HL-60 (cell line): ENCODE results near the gene STK16.

Source experiments
- DNase-seq, 2 experiments: peaks; one replicate each; pipeline ENCODE4 v3.0.0-alpha.2; 2010 to 2020; ENCODE audit warnings: low read depth in 1 of 2, low spot score in 1 of 2
- H3K27ac ChIP-seq: fragments of 250-450 bp; sonication (Bioruptor Pico); replicated peaks from 2 replicates; pipeline ENCODE4 v1.5.1; 2020; ENCODE audit warnings: mild to moderate bottlenecking, moderate library complexity
- H3K27me3 ChIP-seq: fragments of 250-450 bp; sonication (Bioruptor Pico); 2 replicates; pipeline ENCODE4 v1.5.1; 2021; ENCODE audit warnings: mild to moderate bottlenecking, moderate library complexity; ENCODE audit not compliant: insufficient read depth, poor library complexity, severe bottlenecking
- H3K4me3 ChIP-seq: replicated peaks from 2 replicates; pipeline ENCODE4 v1.5.1; 2011; ENCODE audit warnings: mild to moderate bottlenecking, control low read depth, low read length; ENCODE audit not compliant: insufficient read depth
- GABPA ChIP-seq: IDR thresholded peaks from 2 replicates; pipeline ENCODE4 v1.6.1; 2012; ENCODE audit warnings: low read depth
- SPI1 ChIP-seq: IDR thresholded peaks from 2 replicates; pipeline ENCODE4 v1.6.1; 2012; ENCODE audit warnings: low read depth, mild to moderate bottlenecking, borderline replicate concordance
- microRNA-seq: library from miRNA; unstranded; fragments of <30 nt; microRNA quantifications from one replicate; pipeline ENCODE4, GENCODE V29; 2018

STK16 gene

DNA sequence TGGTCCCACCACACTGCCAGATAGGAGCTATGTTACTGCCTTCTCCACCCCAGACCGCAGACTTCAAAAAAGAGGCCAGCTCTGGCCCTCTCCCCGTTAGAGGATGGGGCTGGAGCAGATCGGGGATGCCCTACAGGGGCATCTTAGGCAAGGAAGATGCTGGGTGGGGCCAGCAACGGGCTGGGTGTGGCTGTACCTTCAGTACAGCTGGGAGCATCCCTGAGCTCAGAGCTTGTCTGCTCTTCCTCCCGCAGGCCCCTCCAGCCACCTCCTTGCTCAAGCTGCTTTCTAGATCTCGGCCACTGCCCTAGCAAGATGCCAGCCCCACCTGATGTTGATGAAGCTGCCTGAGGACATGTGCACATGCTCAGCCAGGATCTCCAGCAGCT lies 54.1 kb downstream of the STK16 start:
- Histone ChIP-seq H3K27ac (no peak overlapping the region), H3K27me3 (peaks cover 29% of the 10 kb centered on the region), H3K4me3 (no peak overlapping the region)
- no peak for TF ChIP-seq GABPA
- TF ChIP-seq SPI1: no peak
- DNase-seq: no peak

Small RNAs within 50 kb of the gene (microRNA-seq; reads per million reads assigned to microRNA genes)
- gene MIR153-1: 0.90 reads per million
